Activated CD8-positive, alpha-beta memory T cell treated with anti-CD3 and anti-CD28 coated beads for 48 hours (primary cell): ENCODE data around the gene MVB12A.

Experiments used
- DNase-seq, 3 experiments: peaks; one replicate each; pipeline ENCODE4 v3.0.0-alpha.2; 2020; ENCODE audit warnings: low read depth in 2 of 3, low spot score in 2 of 3

The MVB12A gene

DNA sequence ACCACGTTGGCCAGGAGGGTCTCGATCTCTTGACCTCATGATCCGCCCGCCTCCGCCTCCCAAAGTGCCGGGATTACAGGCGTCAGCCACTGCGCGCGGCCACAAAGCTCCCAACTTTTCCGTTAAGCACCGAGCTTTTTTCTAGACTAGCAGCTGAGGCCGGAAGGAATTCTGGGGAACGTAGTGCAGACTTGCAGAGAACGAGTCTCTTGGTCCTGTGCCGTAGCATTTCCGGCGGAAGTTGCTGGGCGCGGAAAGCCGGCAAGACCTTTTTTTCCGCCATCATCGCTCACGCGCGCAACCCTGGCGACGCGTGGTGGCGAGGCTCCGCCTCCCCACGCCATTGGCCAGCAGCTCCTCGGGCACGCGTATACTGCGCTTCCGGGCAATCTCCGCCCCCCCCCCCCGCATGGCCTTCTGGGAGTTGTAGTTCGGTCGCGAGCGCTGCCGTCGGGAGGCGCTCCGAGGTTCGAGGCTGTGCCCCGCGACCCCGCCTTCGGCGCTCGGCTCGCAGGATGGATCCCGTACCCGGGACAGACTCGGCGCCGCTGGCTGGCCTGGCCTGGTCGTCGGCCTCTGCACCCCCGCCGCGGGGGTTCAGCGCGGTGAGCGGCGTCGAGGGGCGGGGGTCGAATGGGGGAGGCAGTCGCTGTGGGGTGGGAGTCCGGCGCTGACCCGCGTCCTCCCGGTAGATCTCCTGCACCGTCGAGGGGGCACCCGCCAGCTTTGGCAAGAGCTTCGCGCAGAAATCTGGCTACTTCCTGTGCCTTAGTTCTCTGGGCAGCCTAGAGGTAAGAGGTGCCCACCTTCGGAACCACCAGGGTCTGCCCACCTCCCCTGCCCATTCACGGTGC lies at the start of gene MVB12A:
TSS of gene MVB12A (plus strand) at position 427 of the 854 bp plus-strand sequence. CDS start at position 516, 89 bp downstream.
- DNase-seq, result peak; percentile 71 to 91 (median 86)

- no peak for DNase-seq
Measured at GRCh38 chr19:17376935-17377600, 42.8 kb upstream of the MVB12A start, which contains the start of gene PLVAP. Gene PLVAP, minus strand, starts transcription at chr19:17377342. Its CDS starts 54 bp downstream, at chr19:17377288.

- DNase-seq, result no peak
Measured at GRCh38 chr19:17378271-17378670, 41.6 kb upstream of the MVB12A start.

GRCh38 chr19:17379221-17379631 lies 40.6 kb upstream of the MVB12A start:
- no peak for DNase-seq

DNA sequence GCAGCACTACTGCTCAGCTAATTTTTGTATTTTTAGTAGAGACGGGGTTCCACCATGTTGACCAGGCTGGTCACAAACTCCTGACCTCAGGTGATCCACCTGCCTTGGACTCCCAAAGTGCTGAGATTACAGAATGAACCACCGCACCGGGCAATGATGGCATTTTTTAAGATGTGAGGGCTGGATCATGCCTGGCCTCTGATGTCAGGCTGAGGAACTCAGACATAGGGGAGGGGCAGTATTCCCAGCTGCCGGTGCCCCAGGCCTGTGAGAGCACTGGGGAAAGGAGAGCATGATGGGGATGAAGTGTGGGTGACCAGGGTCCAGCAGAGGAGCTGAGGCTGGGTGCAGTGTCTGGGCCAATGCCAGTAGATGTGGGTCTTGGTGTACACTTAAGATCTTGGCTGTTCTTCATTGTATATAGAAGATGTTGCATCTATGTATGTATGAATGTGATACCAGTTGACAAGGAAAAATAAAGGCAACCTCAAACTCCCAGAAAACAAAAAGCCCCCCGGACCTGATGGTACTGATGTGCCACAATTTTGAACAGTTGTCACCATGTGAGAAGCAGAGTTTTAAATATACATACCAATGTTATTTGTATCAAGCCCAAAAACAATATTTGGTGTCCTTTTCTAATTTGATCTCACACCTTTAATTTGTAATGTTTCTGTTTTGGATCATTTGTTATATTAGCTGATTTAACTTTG lies 39.3 kb upstream of the MVB12A start:
- DNase-seq, result no peak

DNA sequence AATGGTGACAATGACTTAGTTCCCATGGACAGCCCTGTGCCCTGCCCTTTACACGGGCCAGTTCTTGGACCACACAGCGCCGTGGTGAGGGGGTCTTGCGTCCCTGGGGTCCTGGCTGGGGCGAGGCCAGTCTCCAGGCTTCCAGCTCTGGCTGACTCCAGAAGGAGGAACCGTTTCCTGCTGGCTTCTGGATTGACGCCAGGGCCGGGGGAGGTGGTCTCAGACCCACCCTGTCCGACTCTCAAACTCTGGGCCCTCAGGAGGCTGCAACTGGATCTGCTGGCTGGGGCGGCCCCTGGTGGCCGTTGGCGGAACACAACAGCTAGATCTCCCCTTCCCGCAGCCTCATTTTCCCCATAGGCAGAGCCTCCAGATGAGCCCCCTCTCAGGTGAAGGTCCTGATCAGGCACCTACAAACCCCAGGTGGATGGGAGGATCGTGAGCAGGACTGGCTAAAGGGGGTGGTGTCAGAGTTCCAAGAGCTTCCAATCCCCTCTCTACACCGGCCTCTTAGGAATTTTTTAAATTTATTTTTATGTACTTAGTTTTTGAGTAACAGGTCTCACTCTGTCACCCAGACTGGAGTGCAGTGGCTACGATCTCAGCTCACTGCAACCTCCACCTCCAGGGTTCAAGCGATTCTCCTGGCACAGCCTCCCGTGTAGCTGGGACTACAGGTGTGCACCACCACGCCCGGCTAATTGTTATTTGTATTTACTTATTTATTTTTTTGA lies 33.8 kb upstream of the MVB12A start:
- DNase-seq, result no peak

DNA sequence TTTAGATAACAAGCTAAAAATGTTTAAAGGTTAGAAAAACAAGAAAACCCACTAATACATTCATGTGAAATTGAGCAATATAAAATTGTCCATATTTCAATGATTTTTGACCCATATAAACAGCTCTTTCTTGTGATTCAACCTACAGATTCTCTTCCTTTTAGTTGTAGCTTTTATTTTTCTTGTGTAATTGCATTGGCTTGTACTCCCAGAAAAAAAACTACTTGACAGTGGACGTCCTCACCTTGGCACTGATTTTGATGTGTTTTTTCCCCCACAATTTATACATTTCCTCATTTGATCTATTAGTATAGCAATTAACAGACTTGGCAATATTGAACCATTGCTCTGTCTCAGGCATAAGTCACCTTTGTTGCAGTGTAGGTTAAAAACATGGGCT lies 30.6 kb upstream of the MVB12A start:
- no peak for DNase-seq

- no peak for DNase-seq
Measured at GRCh38 chr19:17389957-17390664, 29.7 kb upstream of the MVB12A start.

DNA sequence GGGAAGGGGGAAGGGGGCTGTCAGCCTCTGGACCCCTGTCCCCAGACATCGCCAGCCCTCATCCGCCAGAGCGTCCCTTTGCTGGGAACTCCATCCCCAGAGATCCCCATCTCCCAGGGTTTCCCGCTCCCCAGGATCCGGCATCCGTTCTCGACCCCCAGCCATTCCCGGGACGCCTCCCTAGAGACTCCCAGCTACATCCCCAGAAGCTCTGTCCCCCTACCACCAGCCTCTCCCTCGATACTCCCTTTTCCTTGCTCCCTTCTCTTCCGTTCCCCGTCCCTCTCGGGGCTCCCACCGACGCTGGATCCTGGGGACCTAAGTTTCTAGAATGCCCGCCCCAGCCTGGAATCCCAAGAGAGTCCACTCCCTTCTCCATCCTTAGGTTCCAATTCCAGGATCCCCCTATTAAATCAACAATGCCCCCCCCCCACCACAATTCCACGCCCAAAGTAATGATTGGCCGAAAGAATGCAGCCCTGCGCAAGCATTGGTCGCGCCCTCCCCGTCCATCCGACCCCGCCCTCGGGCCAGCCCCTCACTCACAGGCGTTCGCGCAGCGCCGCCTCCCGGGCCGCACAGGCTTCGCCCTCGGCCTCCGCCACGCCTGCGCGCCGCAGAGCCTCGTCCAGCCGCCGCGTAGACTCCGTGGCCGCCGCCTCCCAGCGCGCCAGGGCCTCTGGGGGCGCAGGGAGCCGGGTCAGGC lies 29.0 kb upstream of the MVB12A start:
- peak; percentile 52 to 80 (median 71) for DNase-seq

- DNase-seq, result no peak
Measured at GRCh38 chr19:17391371-17392151, 28.3 kb upstream of the MVB12A start.

GRCh38 chr19:17393002-17393401 lies 26.8 kb upstream of the MVB12A start:
- no peak for DNase-seq

- no peak for DNase-seq
Measured at GRCh38 chr19:17393914-17394313, 25.9 kb upstream of the MVB12A start, which contains the start of gene CCDC194. Gene CCDC194, minus strand, starts transcription at chr19:17394196. Its CDS starts 38 bp downstream, at chr19:17394158.

DNA sequence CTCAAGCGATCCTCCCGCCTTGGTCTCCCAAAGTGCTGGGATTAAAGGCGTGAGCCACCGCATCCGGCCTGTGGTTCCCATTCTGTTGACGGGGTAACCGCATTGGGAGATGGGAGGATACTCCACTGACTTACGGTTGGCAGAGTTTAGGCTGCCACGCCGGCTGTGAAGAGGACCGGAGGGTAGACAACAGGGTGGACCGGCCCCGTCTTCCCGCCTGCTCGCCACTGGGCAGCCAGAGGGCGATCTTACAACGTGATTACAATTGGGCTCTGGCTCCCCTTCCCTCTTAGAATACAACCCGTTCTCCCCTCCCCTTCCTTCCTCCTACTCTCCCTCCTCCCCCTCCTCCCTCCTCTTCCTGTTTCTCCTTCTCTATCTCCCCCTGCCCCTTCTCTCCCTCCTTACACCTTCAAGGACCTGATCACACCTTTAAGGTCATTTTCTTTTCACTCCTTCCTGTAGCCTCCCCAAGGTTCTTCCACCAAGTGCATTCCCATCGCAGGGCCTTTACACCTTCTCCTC lies 24.9 kb upstream of the MVB12A start:
- DNase-seq, result no peak

GRCh38 chr19:17398902-17399527 lies 20.8 kb upstream of the MVB12A start:
- DNase-seq, result no peak

GRCh38 chr19:17401628-17402027 lies 18.2 kb upstream of the MVB12A start:
- DNase-seq, result no peak

DNA sequence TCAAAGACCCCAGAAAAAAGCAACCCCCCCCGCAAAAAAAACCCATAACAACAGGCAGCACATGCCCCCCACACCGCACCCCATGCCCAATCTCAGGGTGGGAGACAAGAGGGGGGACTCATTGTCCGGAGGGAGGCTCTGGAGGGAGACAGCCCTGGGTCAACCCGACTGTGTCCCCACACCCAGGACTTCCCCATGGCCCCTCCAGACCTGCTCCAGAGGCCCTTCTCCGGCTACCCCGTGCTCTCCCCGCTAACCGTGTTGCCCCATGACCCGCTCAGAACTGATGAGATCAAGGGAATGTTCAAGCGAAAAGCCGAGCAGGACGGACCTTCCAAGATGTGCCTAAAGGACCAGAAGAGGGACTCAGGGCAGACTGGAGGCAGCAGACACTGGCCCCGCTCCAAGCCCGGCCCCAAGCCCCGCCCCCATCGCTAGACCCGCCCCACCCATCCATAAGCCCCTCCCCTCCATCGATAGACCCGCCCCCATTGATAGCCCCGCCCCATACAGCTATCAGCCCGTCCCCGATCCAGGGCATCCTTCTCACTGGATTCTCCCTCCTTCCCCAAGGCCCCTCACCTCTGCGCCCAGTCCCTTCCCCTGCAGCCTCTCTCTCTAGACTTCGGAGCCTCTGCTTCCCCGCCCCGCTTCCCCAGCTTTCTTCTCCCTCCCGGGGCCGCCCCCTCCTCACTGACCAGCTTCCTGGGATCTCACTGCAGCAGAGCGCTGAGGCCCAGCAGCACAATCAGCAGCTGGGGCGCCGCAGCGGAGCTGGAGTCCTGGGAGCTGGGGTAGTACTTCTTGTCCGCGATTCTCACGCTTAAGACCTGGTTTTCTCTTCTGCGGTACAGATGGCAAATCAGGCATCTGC lies 16.6 kb upstream of the MVB12A start:
- no peak for DNase-seq

DNA sequence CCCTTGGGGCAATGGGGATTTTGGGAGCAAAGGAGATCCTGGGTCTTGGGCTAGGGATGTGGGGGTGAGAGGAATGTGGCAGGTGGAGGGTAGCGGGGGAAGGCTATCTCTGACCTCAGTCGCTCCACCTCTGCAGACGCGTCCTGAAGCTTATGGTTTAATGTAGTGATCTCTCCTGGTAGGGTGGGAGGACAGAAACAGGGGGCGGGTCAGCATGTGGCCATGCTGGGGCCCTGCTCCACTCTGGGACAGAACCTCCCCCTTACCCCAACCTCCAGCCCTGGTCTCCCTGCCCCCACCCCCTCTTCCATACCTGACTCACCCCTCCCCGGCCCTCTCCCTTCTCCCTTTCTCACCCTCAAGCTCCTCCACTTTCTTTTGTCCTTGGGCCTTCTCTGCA lies 15.8 kb upstream of the MVB12A start:
- no peak for DNase-seq
